NCI-H146 treated with DMSO at 0.1 percent for 48 hours (cell line): Measurements from ENCODE around the gene PCOLCE2.

Source experiments
- DNase-seq: peaks from one replicate; lab custom pipeline; 2025; ENCODE audit not compliant: unreplicated experiment; lab: John Stamatoyannopoulos, UW

The PCOLCE2 gene

GRCh38 chr3:142817356-142817755 is 71.5 kb downstream of the PCOLCE2 start:
- no peak for DNase-seq

DNA sequence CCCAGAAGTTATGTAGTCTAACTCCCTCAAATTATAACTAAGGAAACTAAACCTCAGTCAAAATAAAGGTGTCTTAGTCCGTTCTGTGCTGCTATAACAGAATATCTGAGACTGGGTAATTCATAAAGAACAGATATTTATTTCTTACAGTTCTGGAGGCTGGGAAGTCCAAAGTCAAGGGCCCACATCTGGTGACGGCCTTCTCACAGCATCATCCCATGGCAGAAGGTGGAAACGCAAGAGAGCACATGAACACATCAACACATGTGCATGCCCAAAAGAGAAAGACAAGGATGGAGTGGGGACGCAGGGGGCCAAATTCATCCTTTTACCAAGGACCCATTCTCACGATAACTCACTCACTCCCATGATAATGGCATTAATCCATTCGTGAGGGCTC is 73.1 kb downstream of the PCOLCE2 start:
- no peak for DNase-seq

- DNase-seq, result no peak
Measured at GRCh38 chr3:142809259-142809658, 79.6 kb downstream of the PCOLCE2 start.

- no peak for DNase-seq
Measured at GRCh38 chr3:142808103-142808917, 80.6 kb downstream of the PCOLCE2 start.

DNA sequence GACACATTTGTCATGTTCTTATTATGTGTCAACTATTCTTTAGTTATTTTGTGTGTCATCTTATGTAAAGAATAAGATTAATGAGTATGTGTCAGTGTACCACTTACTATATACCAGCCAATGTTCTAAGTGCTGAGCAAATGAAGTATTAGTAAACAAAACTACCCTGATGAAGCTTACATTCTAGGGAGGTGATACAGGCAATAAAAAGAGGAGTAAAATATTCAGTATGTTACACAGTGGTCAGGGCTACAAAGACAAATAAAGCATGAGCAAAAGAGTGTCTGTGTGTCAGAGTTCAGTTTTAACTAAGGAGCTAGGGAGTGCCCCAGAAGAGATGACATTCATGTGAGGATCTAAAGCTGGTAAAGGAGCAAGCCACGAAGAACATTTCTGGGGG is 86.0 kb downstream of the PCOLCE2 start:
- no peak for DNase-seq

GRCh38 chr3:142801746-142802145 is 87.1 kb downstream of the PCOLCE2 start:
- DNase-seq, result no peak

GRCh38 chr3:142796823-142797222 is 92.1 kb downstream of the PCOLCE2 start:
- DNase-seq, result no peak

- no peak for DNase-seq
Measured at GRCh38 chr3:142795332-142795731, 93.6 kb downstream of the PCOLCE2 start.

- no peak for DNase-seq
Measured at GRCh38 chr3:142794508-142794907, 94.4 kb downstream of the PCOLCE2 start.

DNA sequence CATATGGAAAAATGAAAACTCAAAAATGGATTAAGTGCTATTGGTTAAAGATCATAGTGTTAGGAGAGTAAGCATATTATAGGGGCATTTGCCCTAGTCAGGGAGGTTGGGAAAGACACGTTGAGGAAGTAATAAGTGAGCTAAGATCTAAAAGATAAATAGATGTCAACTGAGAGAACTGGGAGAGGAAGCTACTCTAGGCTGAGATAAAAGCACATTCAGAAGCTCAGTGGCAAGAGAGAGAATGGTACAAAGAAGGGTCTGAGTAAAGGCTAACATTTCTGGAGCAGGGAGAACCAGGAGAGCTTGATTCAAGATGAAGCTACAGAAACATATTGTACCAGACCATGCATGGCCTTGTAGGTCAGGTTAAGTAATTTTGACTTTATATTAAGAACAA is 101.2 kb downstream of the PCOLCE2 start:
- DNase-seq, result no peak

- DNase-seq, result no peak
Measured at GRCh38 chr3:142785996-142786395, 102.9 kb downstream of the PCOLCE2 start.

GRCh38 chr3:142784228-142784627 is 104.7 kb downstream of the PCOLCE2 start:
- DNase-seq, result no peak

DNA sequence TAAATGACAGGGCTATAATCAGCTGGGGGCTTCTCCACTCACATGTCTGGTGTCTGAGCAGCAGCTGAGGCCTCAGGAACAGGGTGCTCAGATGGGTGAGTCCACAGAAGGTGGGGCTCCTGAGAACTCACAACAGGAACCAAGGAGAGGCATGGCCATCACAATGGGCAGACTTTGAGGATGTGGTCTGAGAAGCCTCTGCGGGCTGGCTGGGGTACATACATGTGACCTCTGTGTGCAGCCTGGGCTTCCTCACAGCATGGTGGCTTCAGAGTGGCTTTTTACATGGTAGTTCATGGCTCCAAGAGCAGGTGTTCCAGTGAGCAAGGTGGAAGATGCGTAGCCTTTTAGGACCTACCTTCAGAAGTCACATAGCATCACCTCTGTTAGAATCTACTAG is 106.3 kb downstream of the PCOLCE2 start:
- DNase-seq, result no peak

GRCh38 chr3:142779591-142779990 is 109.3 kb downstream of the PCOLCE2 start:
- DNase-seq, result no peak

DNA sequence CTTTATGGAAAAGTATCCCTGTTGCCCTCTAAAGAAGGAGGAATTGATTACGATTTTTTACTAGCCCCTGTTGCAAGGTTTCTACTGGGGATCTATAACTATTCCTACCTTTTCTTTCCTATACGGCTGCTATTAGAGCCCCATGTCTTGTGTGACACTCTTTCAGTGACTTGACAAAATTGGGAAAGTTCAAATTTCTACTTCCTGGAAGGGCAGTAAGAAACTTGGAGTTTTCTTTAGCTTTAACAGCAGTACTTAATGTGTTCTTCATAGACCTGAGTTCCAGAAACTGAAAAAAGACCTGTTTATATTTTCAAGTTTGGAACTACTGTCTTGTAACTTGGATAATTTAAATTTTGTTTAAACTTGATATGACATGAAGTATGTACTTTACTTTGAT is 110.3 kb downstream of the PCOLCE2 start:
- DNase-seq, result no peak

GRCh38 chr3:142777927-142778326 is 111.0 kb downstream of the PCOLCE2 start:
- no peak for DNase-seq

DNA sequence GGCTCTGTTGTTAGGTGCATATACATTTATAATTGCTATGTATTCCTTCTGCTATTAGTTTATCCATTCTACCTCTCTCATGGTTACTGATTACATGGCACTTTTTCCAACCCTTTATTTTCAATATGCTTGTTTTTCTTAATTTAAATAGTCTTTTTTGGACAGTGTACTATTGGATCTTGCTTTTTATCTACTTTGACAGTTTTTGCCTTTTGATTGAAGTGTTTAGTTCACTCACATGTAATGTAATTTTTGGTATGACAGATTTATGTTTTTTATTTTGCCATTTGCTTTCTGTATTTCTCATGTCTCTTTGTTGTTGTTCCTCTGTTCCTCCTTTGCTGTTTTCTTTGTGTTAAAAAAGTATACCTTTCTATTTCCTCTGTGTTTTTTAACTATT is 120.5 kb downstream of the PCOLCE2 start:
- no peak for DNase-seq
